ENCODE data around the gene PFN3. TPM values are rescaled to one million over a fixed set of nuclear protein-coding genes. Genes with fewer than 3 reads are reported as not detected.
A peak's percentile ranks its signal among the peaks of the same experiment; 100 is the strongest.
"Not testable (repeated sequence)": the region's sequence is repeated elsewhere in the genome, so short reads cannot be mapped to it uniquely, and the experiment has no call there.

Gene PFN3
- total RNA-seq, 2 experiments from 2014 or later = not detected

DNA sequence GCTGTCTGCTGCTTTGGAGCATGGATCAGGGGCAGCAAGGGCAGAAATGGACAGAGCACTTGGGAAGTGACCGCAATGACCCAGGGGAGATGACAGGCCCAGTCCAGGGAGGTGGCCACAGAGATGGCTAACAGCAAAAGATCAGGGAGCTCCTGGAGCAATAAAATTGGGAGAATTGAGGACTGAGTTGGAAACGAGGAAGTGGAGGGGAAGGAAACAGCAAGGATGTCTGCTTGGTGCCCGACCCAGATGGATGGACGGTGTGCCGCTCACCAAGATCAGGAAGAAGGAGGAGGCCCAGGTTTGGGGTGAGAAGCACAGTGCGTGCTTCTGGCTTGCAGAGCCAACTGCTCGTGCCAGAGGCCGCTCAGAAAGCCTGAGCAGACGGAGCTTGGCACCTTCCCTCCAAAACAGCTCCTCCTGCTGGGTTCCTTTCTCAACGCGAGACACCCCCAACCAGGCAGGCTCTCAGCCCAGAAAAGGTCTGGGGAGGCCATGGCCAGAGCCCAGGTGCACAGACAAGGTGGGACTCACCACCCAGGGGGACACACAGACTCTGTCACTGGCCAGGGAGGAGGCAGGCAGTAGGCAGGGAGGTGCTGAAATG, 17.9 kb downstream of the PFN3 start:
- Mint-ChIP-seq H3K36me3 (no peaks in the 10 kb centered on the region), H3K27ac (no peak overlapping the region), H3K9me3 (no peaks in the 10 kb centered on the region), H3K4me3 (no peak overlapping the region), H3K4me1 (peaks cover 27% of the 10 kb centered on the region), H3K27me3 (no peaks in the 10 kb centered on the region)
- peak; percentile 33 for DNase-seq

DNA sequence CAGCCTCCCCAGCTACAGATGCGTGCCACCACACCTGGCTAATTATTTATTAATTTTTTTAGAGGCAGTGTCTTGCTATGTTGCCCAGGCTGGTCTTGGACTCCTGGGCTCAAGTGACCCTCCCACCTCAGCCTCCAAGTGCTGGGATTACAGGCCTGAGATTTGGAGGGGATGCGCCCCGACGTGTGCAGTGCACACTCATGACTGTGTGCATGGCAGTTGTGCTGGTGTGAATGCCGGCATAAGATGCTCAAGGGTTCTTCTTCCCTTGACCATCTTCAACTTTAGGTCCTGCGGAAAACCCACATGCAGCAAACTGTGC, 19.7 kb downstream of the PFN3 start:
- H3K4me1 Mint-ChIP-seq = peaks cover 29% of the 10 kb centered on the region
- no peaks in the 10 kb centered on the region for H3K9me3 Mint-ChIP-seq
- no peak overlapping the region for H3K4me3 Mint-ChIP-seq

DNA sequence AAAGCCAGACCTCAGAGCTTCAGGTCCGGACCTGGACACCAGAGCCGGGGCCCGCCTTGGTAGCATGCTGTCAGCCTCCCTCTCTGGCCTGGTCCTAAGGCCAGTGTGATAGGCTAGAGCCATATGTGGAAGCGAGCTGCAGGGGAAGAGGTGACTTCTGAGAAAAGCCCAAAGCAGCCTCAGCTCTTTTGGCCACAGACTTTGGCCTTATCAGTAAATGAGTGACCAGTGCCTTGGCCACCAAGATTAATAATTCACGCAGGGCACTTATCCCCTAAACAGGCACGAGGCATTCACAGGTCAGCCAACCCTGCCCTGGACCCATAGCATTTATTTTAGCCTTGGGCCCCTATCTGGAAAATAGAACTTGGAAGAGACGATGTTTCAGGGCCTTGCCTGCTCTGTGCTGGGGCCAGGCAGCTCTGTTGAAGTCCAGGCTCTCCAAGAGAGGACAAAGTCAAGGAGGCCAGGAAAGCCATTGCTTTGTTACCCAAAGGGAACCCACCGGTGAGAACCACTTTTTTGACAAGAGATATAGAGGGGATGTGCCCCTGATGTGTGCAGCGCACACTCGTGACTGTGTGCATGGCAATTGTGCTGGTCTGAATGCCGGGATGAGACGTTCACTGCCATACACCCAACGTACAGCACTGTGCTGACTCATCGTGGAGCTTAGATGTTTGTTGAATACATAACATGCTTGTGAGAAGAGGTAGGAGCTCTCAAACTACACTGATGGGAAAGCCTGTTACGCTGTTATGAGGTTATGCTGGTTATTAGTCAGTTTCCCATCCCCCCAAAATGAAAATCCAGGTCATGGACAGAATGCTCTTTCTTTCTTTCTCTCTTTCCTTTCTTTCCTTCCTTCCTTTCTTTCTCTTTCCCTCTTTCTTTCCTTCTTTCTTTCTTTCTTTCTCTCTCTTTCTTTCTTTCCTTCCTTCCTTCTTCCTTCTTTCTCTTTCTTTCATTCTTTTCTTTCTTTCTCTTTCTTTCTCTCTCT, 21.3 kb downstream of the PFN3 start:
- H3K9me3 Mint-ChIP-seq = no peaks in the 10 kb centered on the region
- H3K36me3 Mint-ChIP-seq = no peaks in the 10 kb centered on the region
- DNase-seq = no peak
- H3K4me1 Mint-ChIP-seq = peaks cover 30% of the 10 kb centered on the region
- H3K4me3 Mint-ChIP-seq = no peak overlapping the region
- no peak overlapping the region for H3K27ac Mint-ChIP-seq
- H3K27me3 Mint-ChIP-seq = no peaks in the 10 kb centered on the region

More for the DNA sequence above, 19.7 kb downstream of the PFN3 start:
- Mint-ChIP-seq H3K36me3 (no peaks in the 10 kb centered on the region), H3K27ac (no peak overlapping the region), H3K27me3 (no peaks in the 10 kb centered on the region)
- no peak for DNase-seq

DNA sequence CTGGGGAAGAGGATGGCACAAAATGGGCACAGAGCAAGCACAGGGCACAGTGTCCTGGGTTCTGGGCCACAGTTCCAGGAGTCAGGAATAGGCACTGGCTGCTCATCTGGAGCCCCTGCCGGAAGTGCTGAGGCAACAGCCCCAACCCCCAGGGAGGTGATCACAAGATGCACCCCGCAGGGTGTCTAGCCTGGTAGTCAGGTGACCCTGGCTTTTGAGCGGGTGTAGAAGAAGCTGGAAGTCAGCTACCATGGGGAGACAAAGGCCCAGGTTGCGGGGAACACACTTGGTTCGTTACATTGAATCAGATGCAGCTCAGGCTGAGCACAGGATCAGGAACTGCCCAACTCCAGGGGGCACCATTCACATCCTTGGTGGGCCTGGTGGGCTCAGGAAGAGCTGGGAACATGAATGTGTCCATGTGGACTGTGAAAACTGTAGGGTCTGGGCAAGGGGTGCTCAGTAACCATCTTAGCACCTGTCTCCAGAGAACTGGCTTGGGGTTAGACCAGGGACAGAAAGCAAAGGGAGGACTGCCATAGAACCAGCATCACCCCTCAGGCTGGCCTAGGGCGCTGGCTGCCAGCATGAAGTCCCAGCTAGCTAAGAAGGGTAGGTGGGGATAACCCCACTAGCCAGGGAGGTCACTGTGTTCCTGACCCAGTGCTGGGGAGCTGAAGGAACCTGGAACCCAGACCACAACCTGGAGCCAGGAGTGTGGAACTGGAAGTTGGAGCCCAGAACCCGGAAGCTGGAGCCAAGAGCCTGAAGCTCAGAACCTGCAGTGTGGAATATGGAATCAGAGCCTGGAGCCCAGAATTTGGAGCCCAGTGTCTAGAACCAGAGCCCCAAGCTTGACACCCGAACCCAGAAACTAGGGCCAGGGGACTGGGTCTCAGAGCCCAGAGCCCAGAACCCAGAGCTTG, 22.3 kb downstream of the PFN3 start:
- Mint-ChIP-seq H3K36me3 (peaks cover 4% of the 10 kb centered on the region), H3K9me3 (no peaks in the 10 kb centered on the region), H3K4me1 (peaks cover 35% of the 10 kb centered on the region), H3K27me3 (no peaks in the 10 kb centered on the region), H3K27ac (no peak overlapping the region), H3K4me3 (no peak overlapping the region)
- DNase-seq = no peak

DNA sequence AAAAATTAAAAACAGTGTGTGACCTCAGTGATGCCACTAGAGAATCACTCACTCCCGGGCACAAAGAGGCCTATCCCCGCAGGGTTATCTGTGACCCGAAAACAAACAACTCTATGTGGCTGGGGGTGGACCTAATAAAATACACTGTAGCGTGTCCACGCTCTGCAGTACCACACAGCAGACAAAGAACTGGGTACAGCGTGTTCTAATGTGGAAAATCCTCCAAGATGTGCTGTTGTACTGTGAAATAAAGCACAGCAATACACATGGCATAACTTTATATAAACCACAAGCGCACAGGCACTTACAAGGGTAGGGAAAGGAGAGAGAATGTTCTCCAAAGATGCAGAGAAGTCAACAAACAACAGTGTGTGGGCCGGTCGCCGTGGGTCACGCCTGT, 24.4 kb downstream of the PFN3 start:
- no peak for DNase-seq
- no peak overlapping the region for H3K27ac Mint-ChIP-seq
- peaks cover 42% of the 10 kb centered on the region for H3K4me1 Mint-ChIP-seq
- H3K9me3 Mint-ChIP-seq = no peaks in the 10 kb centered on the region
- H3K4me3 Mint-ChIP-seq = no peak overlapping the region
- H3K36me3 Mint-ChIP-seq = peaks cover 4% of the 10 kb centered on the region
- H3K27me3 Mint-ChIP-seq = no peaks in the 10 kb centered on the region

GRCh38 chr5:177375516-177375915, 24.9 kb downstream of the PFN3 start:
- H3K27me3 Mint-ChIP-seq, H3K36me3 Mint-ChIP-seq, H3K4me3 Mint-ChIP-seq, DNase-seq, H3K9me3 Mint-ChIP-seq: not testable (repeated sequence)
- Mint-ChIP-seq H3K27ac (peak overlapping the region; percentile 34), H3K4me1 (peaks cover 42% of the 10 kb centered on the region)

- Mint-ChIP-seq H3K4me1 (peaks cover 41% of the 10 kb centered on the region), H3K27ac (peak overlapping the region; percentile 48), H3K4me3 (no peak overlapping the region), H3K36me3 (peaks cover 9% of the 10 kb centered on the region), H3K27me3 (no peaks in the 10 kb centered on the region), H3K9me3 (no peaks in the 10 kb centered on the region)
- no peak for DNase-seq
These were observed 26.2 kb downstream of the PFN3 start for GRCh38 chr5:177374211-177374610.

DNA sequence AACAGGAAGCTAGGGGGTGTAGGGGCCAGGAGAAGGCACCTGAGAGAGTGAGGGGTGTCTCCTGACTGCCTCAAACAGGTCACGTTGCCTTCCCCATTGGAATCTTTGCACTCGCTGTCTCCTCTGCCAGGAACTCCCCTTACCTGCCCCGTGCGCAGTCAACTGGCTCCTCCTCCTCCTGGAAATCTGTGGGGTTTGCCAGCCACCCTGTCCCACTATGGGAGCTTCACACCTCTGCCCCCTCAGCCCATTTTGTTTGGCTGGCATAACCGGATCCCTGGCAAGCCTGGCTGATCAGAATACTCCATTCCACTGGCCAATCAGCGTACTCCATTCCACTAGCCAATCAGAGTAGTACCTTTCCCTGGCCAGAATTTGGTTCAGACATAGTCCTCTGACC, 26.7 kb downstream of the PFN3 start:
- Mint-ChIP-seq H3K27me3 (no peaks in the 10 kb centered on the region), H3K9me3 (no peaks in the 10 kb centered on the region), H3K27ac (peak overlapping the region; percentile 48)

DNA sequence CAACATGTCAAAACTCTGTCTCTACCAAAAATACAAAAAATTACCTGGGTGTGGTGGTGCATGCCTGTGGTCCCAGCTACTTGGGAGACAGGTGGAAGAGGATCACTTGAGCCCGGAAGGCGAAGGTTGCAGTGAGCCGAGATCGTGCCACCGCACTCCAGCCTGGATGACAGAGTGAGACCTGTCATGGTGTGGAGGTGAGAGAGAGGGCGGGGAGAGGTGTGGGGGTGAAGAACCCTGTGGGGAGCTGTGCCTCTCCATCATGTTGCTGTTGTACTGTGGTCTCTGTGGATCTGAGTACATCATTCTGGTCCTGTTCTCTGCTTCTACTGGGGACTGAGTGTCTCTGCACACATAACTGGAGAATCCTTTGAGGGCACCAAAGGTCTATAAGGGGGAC, 27.6 kb downstream of the PFN3 start:
- Mint-ChIP-seq H3K9me3 (no peaks in the 10 kb centered on the region), H3K4me1 (peaks cover 50% of the 10 kb centered on the region), H3K27me3 (no peaks in the 10 kb centered on the region), H3K4me3 (peak overlapping the region; percentile 25), H3K27ac (peak overlapping the region; percentile 85), H3K36me3 (peaks cover 20% of the 10 kb centered on the region)
- no peak for DNase-seq

More for the DNA sequence above, 26.7 kb downstream of the PFN3 start:
- H3K4me1 Mint-ChIP-seq = peaks cover 44% of the 10 kb centered on the region
- H3K36me3 Mint-ChIP-seq = peaks cover 13% of the 10 kb centered on the region
- H3K4me3 Mint-ChIP-seq = no peak overlapping the region
- DNase-seq = no peak

GRCh38 chr5:177372034-177372896, 28.2 kb downstream of the PFN3 start:
- H3K9me3 Mint-ChIP-seq = no peaks in the 10 kb centered on the region
- no peak for DNase-seq
- peaks cover 20% of the 10 kb centered on the region for H3K36me3 Mint-ChIP-seq
- H3K4me1 Mint-ChIP-seq = peaks cover 50% of the 10 kb centered on the region
- peak overlapping the region; percentile 85 for H3K27ac Mint-ChIP-seq
- no peaks in the 10 kb centered on the region for H3K27me3 Mint-ChIP-seq
- H3K4me3 Mint-ChIP-seq = peak overlapping the region; percentile 8

DNA sequence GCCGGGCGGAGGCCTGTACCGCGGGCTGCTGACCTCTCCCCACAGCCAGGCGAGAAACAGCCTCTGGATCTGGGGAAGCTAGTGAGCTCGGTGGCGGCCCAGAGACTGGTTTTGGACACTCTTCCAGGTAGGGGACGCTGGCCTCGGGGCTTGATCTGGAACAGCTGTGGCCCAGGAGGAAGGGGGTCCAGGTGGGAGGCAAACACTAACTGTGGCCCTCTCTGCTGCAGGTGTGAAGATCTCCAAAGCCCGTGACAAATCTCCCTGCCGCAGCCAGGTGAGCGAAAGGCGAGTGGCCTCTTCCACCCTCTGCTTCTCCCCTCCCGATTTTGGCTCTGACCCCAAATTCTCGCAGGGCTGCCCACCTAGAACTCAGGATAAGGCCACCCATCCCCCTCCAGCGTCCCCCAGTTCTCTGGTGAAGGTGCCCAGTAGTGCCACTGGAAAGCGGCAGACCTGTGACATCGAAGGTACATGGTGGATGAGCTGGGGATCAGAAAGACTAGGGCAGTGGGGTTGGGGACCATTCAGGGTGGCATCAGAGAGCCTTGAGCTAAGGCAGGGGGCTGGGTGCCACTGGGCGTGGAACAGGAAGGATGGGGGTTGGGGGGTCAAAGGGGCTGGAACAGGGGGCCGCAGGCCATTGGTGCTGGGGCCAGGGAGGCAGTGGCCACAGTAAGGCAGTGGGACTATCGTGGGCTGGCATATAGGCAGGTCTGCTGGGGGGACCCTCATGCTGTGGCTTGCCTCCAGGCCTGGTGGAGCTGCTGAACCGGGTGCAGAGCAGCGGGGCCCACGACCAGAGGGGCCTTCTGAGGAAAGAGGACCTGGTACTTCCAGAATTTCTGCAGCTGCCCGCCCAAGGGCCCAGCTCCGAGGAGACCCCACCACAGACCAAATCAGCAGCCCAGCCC, 29.1 kb downstream of the PFN3 start:
- H3K4me3 Mint-ChIP-seq = peak overlapping the region; percentile 59
- H3K4me1 Mint-ChIP-seq = peaks cover 54% of the 10 kb centered on the region
- DNase-seq = no peak
- peaks cover 21% of the 10 kb centered on the region for H3K36me3 Mint-ChIP-seq
- H3K27ac Mint-ChIP-seq = peak overlapping the region; percentile 72
- H3K9me3 Mint-ChIP-seq = no peaks in the 10 kb centered on the region
- H3K27me3 Mint-ChIP-seq = no peaks in the 10 kb centered on the region

DNA sequence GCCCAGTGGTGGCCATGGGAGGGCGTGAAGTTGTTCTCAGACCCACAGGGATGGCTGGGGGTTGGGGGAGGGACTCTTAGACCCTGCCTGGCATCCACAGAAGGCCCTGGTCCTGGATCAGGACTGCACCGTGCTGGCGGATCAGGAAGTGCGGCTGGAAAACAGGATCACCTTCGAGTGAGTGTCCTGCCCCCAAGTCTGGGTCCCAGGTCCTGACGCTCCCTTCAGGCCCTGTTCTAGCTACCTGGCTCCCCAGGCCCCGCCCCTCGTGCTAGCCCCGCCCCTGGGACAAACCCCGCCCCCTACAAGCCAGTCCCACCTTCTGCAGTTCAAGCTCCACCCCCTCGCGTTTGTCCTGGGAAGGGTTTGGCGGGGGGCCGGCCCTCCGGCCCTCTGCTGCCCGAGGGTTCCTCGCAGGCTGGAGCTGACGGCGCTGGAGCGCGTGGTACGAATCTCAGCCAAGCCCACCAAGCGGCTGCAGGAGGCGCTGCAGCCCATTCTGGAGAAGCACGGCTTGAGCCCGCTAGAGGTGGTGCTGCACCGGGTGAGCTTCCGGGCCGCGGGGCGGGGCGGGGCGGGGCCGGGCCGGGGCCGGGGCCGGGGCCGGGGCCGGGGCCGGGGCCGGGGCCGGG, 29.9 kb downstream of the PFN3 start:
- Mint-ChIP-seq H3K4me3 (peak overlapping the region; percentile 65), H3K4me1 (peaks cover 56% of the 10 kb centered on the region), H3K36me3 (peaks cover 21% of the 10 kb centered on the region)

More for the DNA sequence above, 29.9 kb downstream of the PFN3 start:
- no peak overlapping the region for H3K27ac Mint-ChIP-seq
- peak; percentile 75 for DNase-seq
- H3K27me3 Mint-ChIP-seq = no peaks in the 10 kb centered on the region
- H3K9me3 Mint-ChIP-seq = no peaks in the 10 kb centered on the region
